ENCODE results near the gene CDKN2AIP.
A peak's percentile ranks its signal among the peaks of the same experiment; 100 is the strongest.
"Not testable (repeated sequence)": the region's sequence is repeated elsewhere in the genome, so short reads cannot be mapped to it uniquely, and the experiment has no call there.

The CDKN2AIP gene

GRCh38 chr4:183413234-183414200, 30.9 kb upstream of the CDKN2AIP start:
- no peak for DNase-seq (ENCODE audit: low spot score)

- no peak for DNase-seq (ENCODE audit: low spot score)
Observed at GRCh38 chr4:183416879-183417755, 27.3 kb upstream of the CDKN2AIP start.

GRCh38 chr4:183422962-183423631, 21.3 kb upstream of the CDKN2AIP start:
- no peak for DNase-seq (ENCODE audit: low spot score)

GRCh38 chr4:183424109-183424744, 20.2 kb upstream of the CDKN2AIP start:
- no peak for DNase-seq (ENCODE audit: low spot score)

GRCh38 chr4:183426507-183426906, 17.9 kb upstream of the CDKN2AIP start:
- DNase-seq (ENCODE audit: low spot score), result no peak

GRCh38 chr4:183429489-183429888, 14.9 kb upstream of the CDKN2AIP start:
- DNase-seq (ENCODE audit: low spot score), result no peak

GRCh38 chr4:183430317-183430993, 14.0 kb upstream of the CDKN2AIP start:
- no peak for DNase-seq (ENCODE audit: low spot score)

GRCh38 chr4:183430994-183431347, 13.5 kb upstream of the CDKN2AIP start:
- DNase-seq (ENCODE audit: low spot score), result no peak

GRCh38 chr4:183431614-183432013, 12.8 kb upstream of the CDKN2AIP start:
- DNase-seq (ENCODE audit: low spot score), result no peak

GRCh38 chr4:183433183-183433582, 11.3 kb upstream of the CDKN2AIP start:
- DNase-seq (ENCODE audit: low spot score), result not testable (repeated sequence)

- DNase-seq (ENCODE audit: low spot score), result no peak
Observed at GRCh38 chr4:183434264-183434663, 10.2 kb upstream of the CDKN2AIP start.

- DNase-seq (ENCODE audit: low spot score), result no peak
Observed at GRCh38 chr4:183434666-183435190, 9.7 kb upstream of the CDKN2AIP start.

GRCh38 chr4:183435803-183436202, 8.6 kb upstream of the CDKN2AIP start:
- no peak for DNase-seq (ENCODE audit: low spot score)

GRCh38 chr4:183436417-183436816, 8.0 kb upstream of the CDKN2AIP start:
- DNase-seq (ENCODE audit: low spot score), result no peak

- DNase-seq (ENCODE audit: low spot score), result no peak
Observed at GRCh38 chr4:183437452-183437851, 7.0 kb upstream of the CDKN2AIP start.

GRCh38 chr4:183438458-183439113, 5.8 kb upstream of the CDKN2AIP start:
- no peak for DNase-seq (ENCODE audit: low spot score)

GRCh38 chr4:183441276-183441675, 3.2 kb upstream of the CDKN2AIP start:
- DNase-seq (ENCODE audit: low spot score), result no peak

- DNase-seq (ENCODE audit: low spot score), result peak; percentile 21
Observed at GRCh38 chr4:183443655-183444213, 702 bp upstream of the CDKN2AIP start.

- no peak for DNase-seq (ENCODE audit: low spot score)
Observed at GRCh38 chr4:183445097-183445428, 627 bp downstream of the CDKN2AIP start.

GRCh38 chr4:183447646-183448045, 3.2 kb downstream of the CDKN2AIP start:
- no peak for DNase-seq (ENCODE audit: low spot score)
